ENCODE measurements around the gene EXOC6. TPM values are rescaled to one million over a fixed set of nuclear protein-coding genes. Genes with fewer than 3 reads are reported as not detected.

Gene EXOC6
- total and polyA plus RNA-seq, 2 of the 13 experiments (the other 11 are each of a cell fraction or from before 2014, with no cell fraction given) = 22.2 to 29.2 TPM

- in situ Hi-C loops (cut with HindIII; ENCODE audit: extremely low pct_ligation_motif_present, low pct_unique_long_range_greater_than_20kb) = loop anchor here (10.0 kb wide), 1 partner anchor 224 kb away; no protein-coding TSS in a partner anchor
- 44% methylated on average over 5 of the region's 5 CpGs for WGBS (ENCODE audit: low lambda C conversion rate)
- Histone ChIP-seq H3K4me2 (ENCODE audit: low read depth, low read length) (peak overlapping the region; percentile 89), H3K27ac (ENCODE audit: extremely low read length, insufficient read depth, low read length) (no peak overlapping the region), H3K9ac (ENCODE audit: insufficient read depth, low read depth, low read length) (no peak overlapping the region), H3K4me1 (ENCODE audit: insufficient read depth, low read length) (peaks cover 29% of the 10 kb centered on the region), H3K27me3 (ENCODE audit: control insufficient read depth in 1 of 2, insufficient read depth in 2 of 2, low read length in 2 of 2) (peaks cover 11 to 57% of the 10 kb centered on the region in 2 experiments), H4K20me1 (ENCODE audit: insufficient read depth, low read length) (no peaks in the 10 kb centered on the region), H3K79me2 (ENCODE audit: insufficient read depth, low read length) (no peaks in the 10 kb centered on the region), H3K9me3 (ENCODE audit: low read length) (no peaks in the 10 kb centered on the region), H2AFZ (ENCODE audit: low read length) (no peak overlapping the region), H3K36me3 (replicated peaks in 1 of 2; ENCODE audit: control insufficient read depth in 1 of 2, insufficient read depth in 2 of 2, low read length in 2 of 2) (no peaks in the 10 kb centered on the region), H3K4me3 (replicated peaks in 1 of 3; ENCODE audit: insufficient read depth in 1 of 3, low read depth in 2 of 3, low read length in 3 of 3) (no peak overlapping the region)
- intact Hi-C loops (cut with micrococcal nuclease; ENCODE audit: unreplicated experiment) = loop anchor here (5.0 to 10.0 kb wide), 2 partner anchors 186 to 287 kb away; no protein-coding TSS in a partner anchor
- ChIA-PET CTCF (ENCODE audit: low intra/inter-chr PET ratio, low total read pairs) (no interaction called here), POLR2A (no interaction called here)
- no TSS peak for BruUV-seq (replicated peaks)
- DNase-seq (ENCODE audit: low spot score) (no peak), ATAC-seq (no peak), FAIRE-seq (no peak)
- TF ChIP-seq ZNF282 (IDR thresholded peaks at IDR 0.05; ENCODE audit: partially characterized antibody) (no peak), MXD4 (CRISPR knock-in tag; IDR thresholded peaks at IDR 0.05) (no peak), PBX3 (CRISPR knock-in tag; IDR thresholded peaks at IDR 0.05; ENCODE audit: borderline replicate concordance) (no peak), NFYC (CRISPR knock-in tag; IDR thresholded peaks at IDR 0.05) (no peak), BATF2 (CRISPR knock-in tag; IDR thresholded peaks at IDR 0.05) (no peak), EEA1 (CRISPR knock-in tag; IDR thresholded peaks at IDR 0.05; ENCODE audit: borderline replicate concordance) (no peak)
These were observed 222.3 kb downstream of the EXOC6 start for GRCh38 chr10:93070378-93071176.
